ENCODE data around the gene CRYGD. TPM values are rescaled to one million over a fixed set of nuclear protein-coding genes. Genes with fewer than 3 reads are reported as not detected.
A peak's percentile ranks its signal among the peaks of the same experiment; 100 is the strongest.

CRYGD gene
- total and polyA plus RNA-seq, 2 of the 13 experiments (the other 11 are each of a cell fraction or from before 2014, with no cell fraction given): not detected

DNA sequence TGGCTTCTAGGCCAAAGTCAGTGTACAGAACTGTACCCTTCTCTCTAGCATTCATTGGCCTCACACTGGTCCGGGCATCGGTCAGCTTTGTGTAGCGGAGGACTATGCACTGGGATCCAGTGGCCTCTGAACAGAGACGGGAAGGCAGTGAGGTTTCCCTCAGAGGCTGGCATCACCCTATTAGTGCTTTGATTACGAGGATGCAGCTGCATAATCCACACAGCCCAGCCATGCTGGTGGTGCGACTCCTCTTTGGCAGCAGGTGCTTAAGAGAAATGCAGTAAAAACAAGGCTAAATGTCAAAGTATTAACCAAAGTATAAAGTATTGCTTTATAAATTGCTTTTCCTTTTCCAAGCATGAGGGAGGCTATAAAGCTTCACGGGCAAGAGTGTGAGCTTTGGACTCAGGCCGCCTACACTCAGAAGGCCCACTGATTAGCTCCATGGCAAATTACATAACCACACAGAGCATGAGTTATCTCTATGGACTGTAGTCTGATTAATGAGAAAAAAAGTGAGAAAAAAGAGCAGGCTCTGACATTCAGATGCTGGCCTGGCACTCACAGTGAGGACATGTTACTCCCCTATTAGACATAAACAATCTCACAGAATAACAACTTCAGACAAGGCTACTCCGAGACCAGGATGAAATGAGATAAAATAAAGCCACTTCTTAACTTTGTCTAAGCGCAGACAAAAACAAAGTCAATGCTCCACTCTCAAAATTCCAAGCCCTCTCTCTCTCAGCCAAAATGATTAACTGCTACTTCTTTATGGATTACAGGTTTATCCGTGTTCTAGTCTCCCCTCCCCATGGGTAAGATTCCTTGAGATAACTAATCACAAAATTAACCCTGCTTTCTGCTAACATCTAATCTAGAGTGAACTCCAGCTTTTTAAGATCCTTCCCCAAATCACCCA is 11.7 kb upstream of the CRYGD start:
- peak; percentile 92 for ATAC-seq
- H3K27ac ChIP-seq (ENCODE audit: extremely low read length, insufficient read depth, low read length): peak overlapping the region; percentile 24
- peak; percentile 77 for FAIRE-seq
- DNase-seq (ENCODE audit: low spot score): peak; percentile 80
- H3K27me3 ChIP-seq (ENCODE audit: control insufficient read depth in 1 of 2, insufficient read depth in 2 of 2, low read length in 2 of 2): no peaks in the 10 kb centered on the region
- 54% methylated on average over 11 of the region's 11 CpGs for WGBS (ENCODE audit: low lambda C conversion rate)
- H3K4me2 ChIP-seq (ENCODE audit: low read depth, low read length): peak overlapping the region; percentile 58
- H3K4me3 ChIP-seq (replicated peaks in 1 of 3; ENCODE audit: insufficient read depth in 1 of 3, low read depth in 2 of 3, low read length in 3 of 3): peak overlapping the region in 1 of 3 experiments; percentile 37; a peak in 2 of 6 replicates
- in situ Hi-C loops (cut with HindIII; ENCODE audit: extremely low pct_ligation_motif_present, low pct_unique_long_range_greater_than_20kb) (no loop called here), intact Hi-C loops (cut with micrococcal nuclease; ENCODE audit: unreplicated experiment) (no loop called here)
- H3K9me3 ChIP-seq (ENCODE audit: low read length): no peaks in the 10 kb centered on the region; the same call in 1 of the 2 replicates
- no peaks in the 10 kb centered on the region for H3K79me2 ChIP-seq (ENCODE audit: insufficient read depth, low read length)
- H3K9ac ChIP-seq (ENCODE audit: insufficient read depth, low read depth, low read length): peak overlapping the region; percentile 10; the same call in 1 of the 2 replicates
- ChIA-PET CTCF (ENCODE audit: low intra/inter-chr PET ratio, low total read pairs) (no interaction called here), POLR2A (interaction anchor here (0.9 to 2.1 kb wide), 4 partner anchors 10 to 425 kb away, joined by 3 to 10 read pairs (median 6); partner anchors contain the start of genes CCNYL1 and IDH1)
- H3K4me1 ChIP-seq (ENCODE audit: insufficient read depth, low read length): peaks cover 31% of the 10 kb centered on the region
- H4K20me1 ChIP-seq (ENCODE audit: insufficient read depth, low read length): no peaks in the 10 kb centered on the region
- no peaks in the 10 kb centered on the region for H3K36me3 ChIP-seq (replicated peaks in 1 of 2; ENCODE audit: control insufficient read depth in 1 of 2, insufficient read depth in 2 of 2, low read length in 2 of 2)
- BruUV-seq (replicated peaks): no TSS peak
- peak overlapping the region; percentile 1 for H2AFZ ChIP-seq (ENCODE audit: low read length)
- TF ChIP-seq, protein P1, sequence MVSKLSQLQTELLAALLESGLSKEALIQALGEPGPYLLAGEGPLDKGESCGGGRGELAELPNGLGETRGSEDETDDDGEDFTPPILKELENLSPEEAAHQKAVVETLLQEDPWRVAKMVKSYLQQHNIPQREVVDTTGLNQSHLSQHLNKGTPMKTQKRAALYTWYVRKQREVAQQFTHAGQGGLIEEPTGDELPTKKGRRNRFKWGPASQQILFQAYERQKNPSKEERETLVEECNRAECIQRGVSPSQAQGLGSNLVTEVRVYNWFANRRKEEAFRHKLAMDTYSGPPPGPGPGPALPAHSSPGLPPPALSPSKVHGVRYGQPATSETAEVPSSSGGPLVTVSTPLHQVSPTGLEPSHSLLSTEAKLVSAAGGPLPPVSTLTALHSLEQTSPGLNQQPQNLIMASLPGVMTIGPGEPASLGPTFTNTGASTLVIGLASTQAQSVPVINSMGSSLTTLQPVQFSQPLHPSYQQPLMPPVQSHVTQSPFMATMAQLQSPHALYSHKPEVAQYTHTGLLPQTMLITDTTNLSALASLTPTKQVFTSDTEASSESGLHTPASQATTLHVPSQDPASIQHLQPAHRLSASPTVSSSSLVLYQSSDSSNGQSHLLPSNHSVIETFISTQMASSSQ (IDR thresholded peaks at IDR 0.05; ENCODE audit: low read depth): no peak
- TF ChIP-seq, protein P1 (CRISPR knock-in tag; IDR thresholded peaks at IDR 0.05; ENCODE audit: borderline replicate concordance): 0 out of 2 replicates have a peak, but pooled peaks have one; percentile 20
- TF ChIP-seq, protein P2, sequence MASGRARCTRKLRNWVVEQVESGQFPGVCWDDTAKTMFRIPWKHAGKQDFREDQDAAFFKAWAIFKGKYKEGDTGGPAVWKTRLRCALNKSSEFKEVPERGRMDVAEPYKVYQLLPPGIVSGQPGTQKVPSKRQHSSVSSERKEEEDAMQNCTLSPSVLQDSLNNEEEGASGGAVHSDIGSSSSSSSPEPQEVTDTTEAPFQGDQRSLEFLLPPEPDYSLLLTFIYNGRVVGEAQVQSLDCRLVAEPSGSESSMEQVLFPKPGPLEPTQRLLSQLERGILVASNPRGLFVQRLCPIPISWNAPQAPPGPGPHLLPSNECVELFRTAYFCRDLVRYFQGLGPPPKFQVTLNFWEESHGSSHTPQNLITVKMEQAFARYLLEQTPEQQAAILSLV (CRISPR knock-in tag; IDR thresholded peaks at IDR 0.05; ENCODE audit: borderline replicate concordance): no peak
- TF ChIP-seq ZBTB20 (CRISPR knock-in tag; IDR thresholded peaks at IDR 0.05; ENCODE audit: borderline replicate concordance, low read depth) (0 out of 2 replicates have a peak, but pooled peaks have one; percentile 14), ZSCAN30 (CRISPR knock-in tag; IDR thresholded peaks at IDR 0.05) (0 out of 2 replicates have a peak, but pooled peaks have one; percentile 43), ZNF616 (CRISPR knock-in tag; IDR thresholded peaks at IDR 0.05; ENCODE audit: low read depth) (no peak), ZNF644 (CRISPR knock-in tag; IDR thresholded peaks at IDR 0.05; ENCODE audit: low read depth) (peak; percentile 98), HNF4A (CRISPR knock-in tag; IDR thresholded peaks at IDR 0.05) (peak; percentile 93), SMAD1 (CRISPR knock-in tag; IDR thresholded peaks at IDR 0.05; ENCODE audit: borderline replicate concordance, low read depth) (no peak), PHF5A (CRISPR knock-in tag; IDR thresholded peaks at IDR 0.05; ENCODE audit: low read depth, unreplicated experiment) (peak; percentile 50), ZNF160 (CRISPR knock-in tag; IDR thresholded peaks at IDR 0.05) (no peak), TEAD3 (CRISPR knock-in tag; optimal IDR thresholded peaks at IDR 0.05; ENCODE audit: borderline replicate concordance) (peak; percentile 49)
- TF ChIP-seq, protein P3, sequence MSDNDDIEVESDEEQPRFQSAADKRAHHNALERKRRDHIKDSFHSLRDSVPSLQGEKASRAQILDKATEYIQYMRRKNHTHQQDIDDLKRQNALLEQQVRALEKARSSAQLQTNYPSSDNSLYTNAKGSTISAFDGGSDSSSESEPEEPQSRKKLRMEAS (IDR thresholded peaks at IDR 0.05): peak; percentile 40
- TF ChIP-seq, protein P4, sequence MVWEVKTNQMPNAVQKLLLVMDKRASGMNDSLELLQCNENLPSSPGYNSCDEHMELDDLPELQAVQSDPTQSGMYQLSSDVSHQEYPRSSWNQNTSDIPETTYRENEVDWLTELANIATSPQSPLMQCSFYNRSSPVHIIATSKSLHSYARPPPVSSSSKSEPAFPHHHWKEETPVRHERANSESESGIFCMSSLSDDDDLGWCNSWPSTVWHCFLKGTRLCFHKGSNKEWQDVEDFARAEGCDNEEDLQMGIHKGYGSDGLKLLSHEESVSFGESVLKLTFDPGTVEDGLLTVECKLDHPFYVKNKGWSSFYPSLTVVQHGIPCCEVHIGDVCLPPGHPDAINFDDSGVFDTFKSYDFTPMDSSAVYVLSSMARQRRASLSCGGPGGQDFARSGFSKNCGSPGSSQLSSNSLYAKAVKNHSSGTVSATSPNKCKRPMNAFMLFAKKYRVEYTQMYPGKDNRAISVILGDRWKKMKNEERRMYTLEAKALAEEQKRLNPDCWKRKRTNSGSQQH (CRISPR knock-in tag; IDR thresholded peaks at IDR 0.05; ENCODE audit: low read depth): 0 out of 2 replicates have a peak, but pooled peaks have one; percentile 47

Data from HepG2 (cell line).